Measurements from ENCODE around the gene LRRC46.

The LRRC46 gene

GRCh38 chr17:47853616-47854015 lies 22.1 kb downstream of the LRRC46 start:
- DNase-seq, result no peak

- DNase-seq, result no peak
Observed at GRCh38 chr17:47855737-47856136, 24.3 kb downstream of the LRRC46 start.

- DNase-seq, result no peak
Observed at GRCh38 chr17:47856830-47857229, 25.4 kb downstream of the LRRC46 start.

DNA sequence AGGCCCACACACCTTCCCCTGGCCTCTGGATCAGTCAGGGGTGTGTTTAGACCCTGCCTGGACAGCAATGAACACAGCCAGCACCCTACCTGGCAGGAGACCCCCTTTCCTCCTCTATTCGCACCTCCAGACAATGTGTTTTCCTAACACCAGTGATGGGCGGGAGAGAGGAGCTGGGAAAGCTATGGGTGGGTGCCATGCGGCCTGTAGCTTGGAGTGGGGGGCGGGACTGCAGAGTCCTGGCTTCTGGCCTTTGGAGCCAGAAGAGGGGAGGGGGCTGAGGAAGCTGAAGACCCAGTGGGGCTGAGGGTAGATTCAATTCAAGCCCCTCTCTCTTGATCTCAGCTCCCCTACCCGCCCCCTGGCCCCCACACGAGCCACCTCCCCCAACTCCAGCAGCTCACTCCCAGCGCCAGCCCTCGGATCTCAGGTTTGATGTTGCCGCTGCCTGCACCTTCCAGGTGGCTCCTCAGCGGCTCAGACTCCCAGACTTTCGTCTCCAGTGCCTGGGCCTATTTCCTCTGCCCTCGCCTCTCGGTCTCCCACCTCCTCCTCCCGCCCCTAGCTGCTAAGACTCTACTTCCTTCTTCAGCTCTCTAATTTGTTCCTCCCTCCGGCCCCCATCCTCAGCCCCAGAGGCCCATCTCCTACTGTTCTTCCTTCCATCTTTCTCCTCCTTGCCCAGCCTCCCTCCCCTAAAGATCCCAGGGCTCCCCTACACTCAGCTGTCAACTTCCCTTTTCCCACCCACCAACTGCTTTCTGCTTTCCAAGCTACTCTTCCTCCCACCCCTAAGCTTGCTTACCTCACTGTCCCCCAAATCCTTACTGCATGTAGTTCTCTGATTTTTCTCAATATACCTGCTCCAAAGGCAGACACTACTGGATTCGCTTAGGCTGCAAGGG lies 26.3 kb downstream of the LRRC46 start:
- DNase-seq, result no peak

- DNase-seq, result no peak
Observed at GRCh38 chr17:47860386-47860785, 28.9 kb downstream of the LRRC46 start.

DNA sequence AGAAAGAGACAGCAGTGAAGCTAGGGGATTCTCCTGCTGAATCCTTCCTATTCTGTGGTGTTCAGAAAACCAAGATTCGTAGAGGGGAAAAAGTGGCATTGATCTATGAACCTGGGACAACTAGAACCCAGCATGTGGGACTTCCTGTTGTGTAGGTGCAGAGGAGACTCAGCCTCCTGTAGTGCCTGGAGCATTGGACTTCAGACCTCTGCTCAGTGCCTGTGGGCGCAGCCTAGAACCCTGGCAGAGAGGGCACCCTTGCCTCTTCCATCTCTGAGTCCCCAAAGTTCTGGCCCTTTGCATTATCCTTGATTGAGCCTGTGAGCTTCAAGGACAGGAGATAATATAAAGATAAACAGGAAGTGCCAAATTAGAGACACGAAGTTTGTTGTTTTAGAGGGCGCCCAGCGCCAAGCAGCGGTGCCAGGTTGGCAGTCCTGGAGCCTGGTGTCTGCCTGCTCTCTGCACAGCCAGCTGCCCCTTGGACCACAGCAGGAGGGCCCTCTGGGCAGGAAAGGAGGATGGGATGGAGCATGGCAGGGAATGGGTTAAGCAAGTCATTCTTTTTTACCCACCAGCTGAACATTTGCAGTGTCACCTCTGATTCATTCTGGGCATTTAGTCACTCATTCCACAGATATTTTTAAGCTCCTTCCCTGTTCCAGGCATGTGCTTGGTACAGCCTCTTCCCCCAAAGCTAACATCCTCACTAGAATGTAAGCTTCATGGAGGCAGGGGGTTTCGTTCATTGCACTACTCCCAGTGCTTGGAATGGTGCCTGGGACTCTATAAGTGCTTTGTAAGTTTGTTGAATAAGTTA lies 31.4 kb downstream of the LRRC46 start:
- DNase-seq, result no peak

DNA sequence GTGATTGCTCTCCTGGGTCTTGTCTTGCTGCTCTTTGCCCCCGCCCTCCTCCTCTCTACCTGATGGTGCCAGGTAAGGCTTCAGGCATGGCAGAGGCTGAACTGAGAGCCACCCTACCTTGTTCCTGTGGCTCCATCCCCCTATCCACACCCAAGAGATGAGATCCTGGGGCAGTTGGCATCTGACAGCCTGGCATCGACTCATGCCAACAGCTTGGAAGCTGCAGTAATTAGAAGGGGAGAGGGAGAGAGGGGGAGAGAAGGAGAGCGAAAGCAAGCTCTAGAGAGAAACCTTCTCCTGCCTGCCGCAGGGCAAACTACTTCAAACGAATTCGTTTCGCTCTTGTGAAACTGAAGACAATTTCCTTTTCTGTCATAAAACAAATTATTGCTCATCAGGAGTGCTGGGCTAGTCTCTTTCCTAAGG lies 33.3 kb downstream of the LRRC46 start:
- DNase-seq, result no peak

DNA sequence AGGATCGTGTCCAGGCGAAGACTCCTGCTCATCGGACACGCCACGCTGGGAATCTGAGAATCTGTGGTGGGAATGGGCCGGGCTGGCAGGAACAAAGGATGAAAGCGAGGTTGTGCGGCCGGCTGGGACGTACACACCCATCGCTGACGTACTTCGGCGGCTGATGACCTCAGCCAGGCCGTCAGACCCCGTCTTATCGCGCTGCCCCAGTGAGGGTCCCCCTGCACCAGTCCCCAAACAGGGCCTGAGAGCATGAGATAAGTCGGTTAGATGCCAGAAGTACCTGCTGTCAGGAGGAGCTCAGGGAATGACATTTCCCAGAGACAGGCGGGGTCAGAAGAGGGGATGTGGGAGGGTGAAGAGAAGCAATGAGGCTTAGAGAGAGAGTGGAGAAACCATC lies 35.5 kb downstream of the LRRC46 start:
- DNase-seq, result no peak

GRCh38 chr17:47867813-47868533 lies 36.5 kb downstream of the LRRC46 start:
- DNase-seq, result no peak

DNA sequence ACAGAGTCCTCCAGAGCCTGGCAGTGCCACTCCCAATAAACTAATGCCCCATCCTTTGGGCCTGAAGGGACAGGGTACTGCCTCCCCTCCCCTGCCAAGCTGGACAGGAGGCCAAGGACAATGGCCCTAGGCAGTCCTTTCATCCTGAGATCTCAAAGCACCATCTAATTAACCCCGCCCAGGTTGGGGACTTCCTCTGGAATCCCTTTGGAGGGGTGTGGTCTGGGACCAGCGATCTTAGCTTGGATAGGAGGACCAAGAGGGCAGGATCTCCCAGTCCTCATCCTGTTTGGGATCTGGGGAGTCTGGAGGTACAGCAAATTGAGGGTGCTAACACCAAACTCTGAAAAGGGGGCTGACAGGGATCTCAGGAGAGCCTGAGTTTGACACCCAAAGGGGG lies 37.6 kb downstream of the LRRC46 start:
- DNase-seq, result no peak

- DNase-seq, result no peak
Observed at GRCh38 chr17:47870056-47870455, 38.6 kb downstream of the LRRC46 start.

GRCh38 chr17:47871048-47871447 lies 39.6 kb downstream of the LRRC46 start:
- DNase-seq, result no peak

GRCh38 chr17:47872019-47872650 lies 40.7 kb downstream of the LRRC46 start:
- no peak for DNase-seq

DNA sequence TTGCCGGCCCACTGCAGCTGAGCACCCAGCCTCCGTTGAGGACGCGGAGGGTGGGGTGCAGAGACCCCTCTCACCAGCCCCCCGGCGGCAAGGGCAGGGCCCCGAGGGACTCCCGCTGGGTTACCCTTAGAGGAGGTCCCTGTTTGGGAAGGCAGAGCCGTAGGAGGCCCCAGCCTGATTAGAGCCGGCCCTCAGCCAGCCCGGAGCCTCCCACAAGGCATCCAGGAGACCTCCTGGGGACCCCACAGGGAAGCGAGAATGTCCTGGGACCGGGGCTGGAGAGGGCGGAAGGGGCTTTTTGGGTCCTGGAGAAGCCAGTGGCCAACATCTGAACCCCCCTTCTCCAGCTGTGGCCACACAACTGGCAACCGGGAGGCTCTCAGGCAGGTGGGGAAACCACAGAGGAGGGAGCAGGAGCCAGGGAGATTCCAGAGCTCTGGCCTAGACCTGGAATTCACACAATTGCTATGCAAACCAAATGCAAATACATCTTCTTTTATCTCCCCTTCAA lies 41.2 kb downstream of the LRRC46 start:
- no peak for DNase-seq

DNA sequence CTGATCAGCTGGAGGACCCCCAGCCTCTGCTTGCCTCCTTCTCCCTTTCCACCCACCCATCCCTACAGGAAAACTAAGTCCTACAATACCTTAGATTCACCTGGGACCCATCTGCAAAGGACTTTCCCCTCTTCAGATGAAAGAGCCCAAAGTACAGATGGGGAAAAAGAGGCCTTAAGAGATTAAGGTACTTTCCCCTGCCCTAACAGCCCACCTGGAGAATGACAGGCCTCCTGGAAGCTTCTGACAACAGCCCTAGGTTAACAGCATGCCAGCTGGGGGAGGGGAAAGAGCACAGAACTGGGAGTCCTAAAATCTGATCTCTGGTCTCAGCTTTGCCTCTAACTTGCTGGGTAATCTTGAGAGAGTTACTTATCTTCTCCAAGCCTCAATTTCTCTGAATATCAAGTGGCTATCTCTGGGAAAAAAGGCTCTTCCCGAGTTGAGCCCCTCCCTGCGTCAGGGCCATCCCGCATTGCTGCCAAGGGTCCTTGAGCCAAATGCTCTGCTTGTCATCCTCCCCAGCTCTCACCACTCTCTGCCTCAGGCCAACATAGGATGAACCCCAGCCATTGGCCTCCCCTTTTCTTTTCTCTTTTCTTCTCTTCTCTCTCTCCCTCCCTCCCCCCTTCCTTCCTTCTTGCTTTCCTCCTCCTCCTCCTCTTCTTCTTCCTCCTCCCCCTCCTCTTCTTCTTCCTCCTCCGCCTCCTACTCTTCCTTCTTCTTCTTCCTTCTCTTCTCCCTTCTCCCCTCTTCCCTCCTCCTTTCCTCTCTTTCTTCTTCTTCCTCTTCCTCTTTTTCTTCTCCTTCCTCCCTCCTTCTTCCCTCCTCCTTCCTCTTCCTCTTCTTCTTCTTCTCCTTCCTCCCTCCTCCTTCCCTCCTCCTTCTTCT lies 42.0 kb downstream of the LRRC46 start:
- no peak for DNase-seq

DNA sequence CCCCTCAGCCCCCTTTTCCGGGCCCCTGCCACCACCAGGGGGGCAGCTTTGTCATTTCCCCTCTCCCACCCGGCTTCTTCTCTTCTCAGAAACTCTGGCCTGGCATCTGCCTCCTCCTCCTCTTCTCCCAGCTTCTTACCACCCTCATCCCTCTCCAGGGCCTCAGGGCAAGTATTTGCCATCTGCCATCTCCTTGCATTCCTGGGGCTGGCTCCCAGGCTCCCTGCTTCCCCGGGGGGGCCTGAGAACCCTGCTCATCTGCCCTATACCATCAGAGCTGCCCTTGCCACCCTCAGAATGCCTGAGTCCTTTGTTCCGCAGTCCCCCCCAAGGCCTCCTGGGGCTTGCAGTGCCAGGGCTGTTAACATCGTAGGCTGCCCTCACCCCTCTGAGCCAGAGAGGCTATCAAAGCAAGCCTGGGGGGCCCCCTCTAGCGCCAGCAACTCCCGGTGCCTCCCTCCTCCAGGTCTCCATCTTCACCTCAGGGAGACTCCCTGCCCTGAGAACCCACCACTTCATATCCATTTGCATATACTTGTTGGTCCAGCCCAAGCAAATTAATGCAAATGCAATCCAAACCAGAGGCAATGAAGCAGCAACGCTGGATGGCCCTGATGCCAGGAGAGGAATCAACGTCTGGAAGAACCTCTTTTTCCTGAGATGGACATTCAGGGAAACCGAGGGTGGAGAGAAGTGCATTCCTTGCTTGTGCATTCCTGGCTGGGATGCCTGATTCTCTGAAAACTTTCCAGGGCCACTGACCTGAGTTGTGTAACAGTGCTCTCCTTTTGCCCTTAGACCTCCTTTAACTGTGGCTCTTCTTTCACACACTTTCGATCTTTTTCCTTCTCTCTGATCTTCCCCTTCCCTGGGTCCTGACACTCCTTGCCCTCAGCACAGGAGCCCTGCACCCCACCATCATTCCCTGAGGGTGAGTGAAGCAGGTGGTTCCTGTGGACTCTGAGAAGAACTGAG lies 43.8 kb downstream of the LRRC46 start:
- no peak for DNase-seq

DNA sequence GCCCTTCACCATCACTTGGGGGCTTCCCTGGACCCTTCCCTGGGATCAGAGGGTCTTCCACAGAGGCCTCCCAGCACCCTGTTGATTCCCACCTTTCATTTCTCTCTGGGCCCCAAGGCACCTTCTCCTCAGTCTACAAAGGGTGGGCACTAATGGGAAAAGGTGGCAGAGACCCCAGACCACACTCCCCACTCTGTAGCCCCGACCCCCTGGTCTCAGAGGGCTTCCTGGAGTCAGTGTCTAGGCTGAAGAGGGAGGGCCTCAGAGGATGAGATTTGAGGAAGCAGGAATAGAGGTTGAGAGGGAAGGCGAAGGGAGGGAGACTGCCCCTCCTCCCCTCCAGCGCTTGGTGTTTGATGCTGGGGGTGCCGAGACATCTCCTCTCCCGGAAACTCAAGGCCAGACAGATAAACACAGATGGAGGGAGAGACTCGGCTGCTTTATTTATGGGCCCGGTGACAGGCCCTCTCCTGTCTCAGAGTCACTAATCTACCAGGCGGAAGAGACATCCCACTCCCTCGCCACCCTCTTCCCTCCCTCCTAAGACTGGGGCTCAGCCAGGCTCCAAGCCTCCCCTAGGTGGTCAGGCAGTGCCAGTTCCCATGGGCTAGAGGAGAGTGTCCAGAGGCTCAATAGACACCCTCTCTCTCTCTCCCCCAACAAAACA lies 46.0 kb downstream of the LRRC46 start:
- DNase-seq, result no peak

DNA sequence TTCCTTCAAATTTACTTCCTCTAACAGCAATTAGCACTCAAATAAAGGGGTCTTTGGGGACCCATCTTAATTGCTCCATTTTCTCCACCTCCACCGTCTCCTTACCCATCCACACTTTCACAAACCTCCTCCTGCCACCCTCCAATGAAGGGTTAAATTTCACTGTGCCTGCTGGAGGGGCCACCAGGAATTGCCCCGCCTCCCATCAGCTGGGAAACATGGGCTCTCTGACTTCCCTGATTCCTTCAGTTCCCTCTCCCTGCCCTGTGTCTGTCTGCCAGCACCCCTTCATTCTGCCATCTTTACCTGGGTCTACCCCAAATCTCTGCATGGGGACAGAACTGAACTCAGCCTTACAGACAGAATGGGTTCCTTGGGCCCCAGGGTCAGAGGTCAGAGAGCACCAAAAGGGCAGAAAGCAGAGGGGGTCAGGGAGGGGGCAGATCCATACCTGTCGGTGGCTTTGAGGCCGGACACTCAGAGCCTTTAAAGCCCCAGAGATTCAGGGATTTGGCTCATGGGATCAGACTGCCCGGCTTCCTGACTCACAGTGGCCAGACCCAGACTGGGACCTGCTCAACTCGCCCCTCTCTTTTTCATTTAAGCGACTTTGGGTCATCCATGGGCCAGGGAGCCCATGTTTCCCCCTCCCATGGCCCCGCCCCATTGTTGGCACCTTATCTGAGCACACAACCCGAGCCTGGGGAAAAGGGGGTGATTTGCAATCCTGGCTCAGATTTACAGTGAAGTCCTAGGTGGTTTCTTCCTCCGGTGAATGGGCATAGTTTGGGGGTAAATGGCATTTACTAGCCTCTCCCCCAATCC lies 46.9 kb downstream of the LRRC46 start:
- DNase-seq, result no peak
